ENCODE results near the gene CARS1.

DNA sequence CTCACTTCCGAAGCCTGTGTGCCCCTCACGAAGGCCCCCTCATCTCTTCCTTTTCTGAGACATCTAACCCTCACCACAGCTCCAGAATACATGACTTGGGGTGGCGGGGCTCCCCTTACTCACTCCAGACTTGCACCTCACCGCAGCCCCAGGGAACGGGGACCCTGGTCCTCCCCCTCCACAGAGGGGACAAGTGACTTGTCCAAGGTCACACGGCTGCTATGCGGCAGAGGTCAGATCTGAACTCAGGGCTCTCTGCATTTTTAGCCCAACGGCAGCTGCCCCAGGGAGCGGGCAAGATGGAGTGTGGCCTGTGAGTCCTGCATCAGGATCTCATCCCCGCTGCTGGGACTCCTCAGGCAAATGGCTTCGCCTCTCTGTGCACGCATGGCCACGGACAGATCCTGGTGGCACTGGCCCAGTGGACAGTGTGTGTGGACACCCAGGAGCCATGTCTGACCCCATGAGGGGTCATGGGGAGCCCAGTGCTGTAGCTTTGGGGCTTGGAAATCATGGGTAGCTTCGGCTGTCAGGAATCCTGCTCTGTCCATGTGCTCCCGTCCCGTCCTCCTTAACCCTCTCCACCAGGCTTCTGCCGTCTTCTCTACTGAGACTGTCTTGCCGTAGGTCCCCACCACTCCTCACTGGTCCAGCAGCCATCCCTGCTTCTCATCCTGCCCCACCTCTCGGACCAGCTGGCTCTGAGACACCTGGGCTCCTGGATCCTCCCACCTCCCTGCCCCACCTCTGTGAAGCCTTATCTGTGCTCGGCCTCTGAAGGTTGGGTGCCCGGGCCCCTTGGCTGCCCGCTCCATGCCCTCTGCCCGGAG lies 48.0 kb upstream of the CARS1 start:
- TF ChIP-seq, protein P1, sequence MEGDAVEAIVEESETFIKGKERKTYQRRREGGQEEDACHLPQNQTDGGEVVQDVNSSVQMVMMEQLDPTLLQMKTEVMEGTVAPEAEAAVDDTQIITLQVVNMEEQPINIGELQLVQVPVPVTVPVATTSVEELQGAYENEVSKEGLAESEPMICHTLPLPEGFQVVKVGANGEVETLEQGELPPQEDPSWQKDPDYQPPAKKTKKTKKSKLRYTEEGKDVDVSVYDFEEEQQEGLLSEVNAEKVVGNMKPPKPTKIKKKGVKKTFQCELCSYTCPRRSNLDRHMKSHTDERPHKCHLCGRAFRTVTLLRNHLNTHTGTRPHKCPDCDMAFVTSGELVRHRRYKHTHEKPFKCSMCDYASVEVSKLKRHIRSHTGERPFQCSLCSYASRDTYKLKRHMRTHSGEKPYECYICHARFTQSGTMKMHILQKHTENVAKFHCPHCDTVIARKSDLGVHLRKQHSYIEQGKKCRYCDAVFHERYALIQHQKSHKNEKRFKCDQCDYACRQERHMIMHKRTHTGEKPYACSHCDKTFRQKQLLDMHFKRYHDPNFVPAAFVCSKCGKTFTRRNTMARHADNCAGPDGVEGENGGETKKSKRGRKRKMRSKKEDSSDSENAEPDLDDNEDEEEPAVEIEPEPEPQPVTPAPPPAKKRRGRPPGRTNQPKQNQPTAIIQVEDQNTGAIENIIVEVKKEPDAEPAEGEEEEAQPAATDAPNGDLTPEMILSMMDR (IDR thresholded peaks at IDR 0.05), result no peak
- TF ChIP-seq POLR2A (IDR thresholded peaks at IDR 0.05), result no peak

Measured in Peyer's patch (tissue), 4 donors.